Measurements from ENCODE around the gene COQ2.

- TF ChIP-seq CTCF (conservative IDR thresholded peaks at IDR 0.05; ENCODE audit: low read depth in 2 of 2) (no peak), EZH2phosphoT487 (IDR thresholded peaks at IDR 0.05; ENCODE audit: unreplicated experiment) (no peak), POLR2AphosphoS5 (IDR thresholded peaks at IDR 0.05; ENCODE audit: low read depth) (no peak), ZNF331 (CRISPR knock-in tag; IDR thresholded peaks at IDR 0.05; ENCODE audit: low read depth) (no peak), NANOG (IDR thresholded peaks at IDR 0.05; ENCODE audit: borderline replicate concordance) (no peak), EZH2 (IDR thresholded peaks at IDR 0.05; ENCODE audit: low read depth, unreplicated experiment) (no peak), ETS1 (IDR thresholded peaks at IDR 0.05) (no peak), CREB1 (CRISPR knock-in tag; IDR thresholded peaks at IDR 0.05; ENCODE audit: low read depth) (no peak), JUNB (IDR thresholded peaks at IDR 0.05; ENCODE audit: unreplicated experiment) (no peak), REST (IDR thresholded peaks at IDR 0.05; ENCODE audit: unreplicated experiment) (no peak), ZNF114 (CRISPR knock-in tag; IDR thresholded peaks at IDR 0.05) (no peak)
Measured at GRCh38 chr4:83267121-83267829, 17.3 kb downstream of the COQ2 start.
